ENCODE data around the gene AJAP1.

DNA sequence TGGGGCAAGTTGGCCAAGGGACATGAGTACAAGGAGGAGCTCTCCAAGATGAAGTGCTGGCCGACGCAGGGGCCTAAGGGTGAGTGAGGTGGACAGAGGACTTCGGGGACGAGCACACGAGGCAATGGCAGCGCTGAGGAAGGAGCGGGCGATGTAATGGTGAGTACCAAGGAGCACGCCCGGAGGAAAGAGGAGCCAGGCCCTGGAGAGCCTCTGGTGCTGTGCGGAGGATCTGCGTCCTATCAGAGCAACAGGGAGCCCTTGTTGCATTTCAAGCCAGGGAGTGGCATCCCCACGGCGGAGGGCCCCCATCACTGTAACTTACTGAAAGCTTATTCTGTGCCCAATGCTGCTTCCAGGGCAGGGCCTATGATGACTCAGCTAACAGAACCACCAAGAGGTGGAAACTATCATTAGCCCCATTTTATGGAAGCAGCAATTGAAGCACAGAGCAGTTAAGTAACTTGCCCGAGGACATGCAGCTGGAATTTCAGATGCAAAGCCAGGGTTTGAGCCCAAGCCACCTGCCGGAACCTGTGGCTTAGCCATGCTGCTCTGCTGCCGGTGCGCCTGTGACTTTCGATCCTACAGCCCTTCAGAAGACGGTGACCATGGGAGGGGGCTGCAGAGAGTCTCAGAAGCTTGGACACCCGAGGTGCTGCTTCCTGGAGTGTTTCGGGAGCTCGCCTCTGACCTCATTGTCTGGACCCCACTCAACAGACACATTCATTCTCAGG is 17.6 kb upstream of the AJAP1 start:
- no peak for TF ChIP-seq ESRRG (CRISPR knock-in tag; IDR thresholded peaks at IDR 0.05)
- no peak for TF ChIP-seq ZFP3 (CRISPR knock-in tag; IDR thresholded peaks at IDR 0.05)
- TF ChIP-seq ZC3H10 (CRISPR knock-in tag; IDR thresholded peaks at IDR 0.05) = no peak
- TF ChIP-seq ZNF70 (CRISPR knock-in tag; IDR thresholded peaks at IDR 0.05) = no peak
- TF ChIP-seq RARB (CRISPR knock-in tag; IDR thresholded peaks at IDR 0.05) = no peak
- no peak for TF ChIP-seq CSRNP3 (CRISPR knock-in tag; IDR thresholded peaks at IDR 0.05)
- TF ChIP-seq OSR1 (CRISPR knock-in tag; IDR thresholded peaks at IDR 0.05) = no peak
